BE2C (cell line): ENCODE results near the gene NT5DC4. TPM values are rescaled to one million over a fixed set of nuclear protein-coding genes. Genes with fewer than 3 reads are reported as not detected.

ENCODE experiments used
- DNase-seq: peaks from one replicate; pipeline ENCODE4 v3.0.0-alpha.2; 2020
- H3K27me3 ChIP-seq: fragments of 250-450 bp; sonication (Bioruptor Pico); 2 replicates; pipeline ENCODE4 v1.5.1; 2020; ENCODE audit warnings: mild to moderate bottlenecking
- H3K36me3 ChIP-seq: fragments of 250-450 bp; sonication (Bioruptor Pico); 2 replicates; pipeline ENCODE4 v1.5.1; 2020; ENCODE audit warnings: mild to moderate bottlenecking
- H3K4me1 ChIP-seq: fragments of 250-450 bp; sonication (Bioruptor Pico); 2 replicates; pipeline ENCODE4 v1.5.1; 2020
- H3K4me3 ChIP-seq: 2 replicates; pipeline ENCODE4 v1.5.1; 2011; ENCODE audit warnings: low read depth, low read length
- H3K9me3 ChIP-seq: fragments of 250-450 bp; sonication (Bioruptor Pico); 2 replicates; pipeline ENCODE4 v1.5.1; 2020
- polyA plus RNA-seq: library from polyadenylated mRNA; unstranded; fragments of >200 nt; gene quantifications from one replicate; pipeline ENCODE4 v1.2.1, GENCODE V29; 2012; ENCODE audit warnings: low read depth, missing spikeins; ENCODE audit not compliant: insufficient read length, insufficient read depth
- TF ChIP-seq, protein P1 (sequence below): IDR thresholded peaks from 2 replicates; pipeline ENCODE4 v1.5.1; 2012; ENCODE audit warnings: mild to moderate bottlenecking, low read depth, low read length

The NT5DC4 gene
- not detected for polyA plus RNA-seq

DNA sequence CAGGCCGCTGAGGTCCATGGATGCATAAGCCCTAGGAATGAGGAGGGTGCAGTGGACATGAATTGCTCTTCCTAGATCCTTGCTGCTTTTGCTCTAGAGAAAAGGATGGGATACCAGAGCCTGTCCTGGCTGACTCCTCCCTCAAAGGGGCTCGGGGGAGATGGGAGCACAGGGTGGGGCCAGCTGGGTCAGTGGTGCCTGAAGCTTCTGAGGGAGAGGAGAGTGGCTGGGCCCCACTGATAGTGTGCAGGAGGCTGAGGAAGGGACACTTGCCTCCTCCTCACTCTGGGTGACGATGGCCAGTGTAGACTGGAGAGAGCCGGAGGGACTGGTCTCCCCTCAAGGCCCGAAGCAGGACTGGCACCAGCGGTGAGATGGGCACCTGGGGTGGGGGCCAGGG, at the start of gene NT5DC4:
Gene NT5DC4, plus strand, starts transcription at position 236 of the 400 bp plus-strand sequence. Its CDS starts 60 bp downstream, at position 296.
- Histone ChIP-seq H3K9me3 (no peaks in the 10 kb centered on the region), H3K4me3 (no peak within 1 kb of the TSS), H3K36me3 (no peaks in the 10 kb centered on the region), H3K27me3 (no peaks in the 10 kb centered on the region), H3K4me1 (no peaks in the 10 kb centered on the region)
- TF ChIP-seq, protein P1, sequence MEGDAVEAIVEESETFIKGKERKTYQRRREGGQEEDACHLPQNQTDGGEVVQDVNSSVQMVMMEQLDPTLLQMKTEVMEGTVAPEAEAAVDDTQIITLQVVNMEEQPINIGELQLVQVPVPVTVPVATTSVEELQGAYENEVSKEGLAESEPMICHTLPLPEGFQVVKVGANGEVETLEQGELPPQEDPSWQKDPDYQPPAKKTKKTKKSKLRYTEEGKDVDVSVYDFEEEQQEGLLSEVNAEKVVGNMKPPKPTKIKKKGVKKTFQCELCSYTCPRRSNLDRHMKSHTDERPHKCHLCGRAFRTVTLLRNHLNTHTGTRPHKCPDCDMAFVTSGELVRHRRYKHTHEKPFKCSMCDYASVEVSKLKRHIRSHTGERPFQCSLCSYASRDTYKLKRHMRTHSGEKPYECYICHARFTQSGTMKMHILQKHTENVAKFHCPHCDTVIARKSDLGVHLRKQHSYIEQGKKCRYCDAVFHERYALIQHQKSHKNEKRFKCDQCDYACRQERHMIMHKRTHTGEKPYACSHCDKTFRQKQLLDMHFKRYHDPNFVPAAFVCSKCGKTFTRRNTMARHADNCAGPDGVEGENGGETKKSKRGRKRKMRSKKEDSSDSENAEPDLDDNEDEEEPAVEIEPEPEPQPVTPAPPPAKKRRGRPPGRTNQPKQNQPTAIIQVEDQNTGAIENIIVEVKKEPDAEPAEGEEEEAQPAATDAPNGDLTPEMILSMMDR, result no peak
- DNase-seq, result no peak

DNA sequence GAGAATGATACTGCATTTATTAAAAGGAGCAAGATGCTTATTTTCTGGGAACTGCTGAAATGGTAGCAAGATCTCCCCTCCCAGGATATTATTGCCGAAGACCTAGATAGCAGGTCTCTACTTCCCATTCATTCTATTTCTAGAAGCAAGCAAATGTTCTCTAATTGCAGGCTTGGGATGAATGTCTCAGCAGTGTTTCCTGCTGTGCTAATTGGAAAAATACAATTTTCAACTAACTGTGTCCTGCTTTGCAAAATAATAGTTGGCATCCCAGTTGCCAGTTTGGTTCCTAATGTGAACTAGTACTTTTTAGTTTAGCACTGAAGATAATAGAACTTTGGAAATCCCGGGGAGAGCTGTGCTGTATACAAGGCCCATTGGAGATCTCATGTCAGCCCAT, 49.0 kb upstream of the NT5DC4 start:
- H3K36me3 ChIP-seq, result no peaks in the 10 kb centered on the region
- H3K4me1 ChIP-seq, result no peaks in the 10 kb centered on the region
- DNase-seq, result no peak
- no peaks in the 10 kb centered on the region for H3K27me3 ChIP-seq
- no peak overlapping the region for H3K4me3 ChIP-seq
- no peaks in the 10 kb centered on the region for H3K9me3 ChIP-seq
- TF ChIP-seq, protein P1, result no peak

DNA sequence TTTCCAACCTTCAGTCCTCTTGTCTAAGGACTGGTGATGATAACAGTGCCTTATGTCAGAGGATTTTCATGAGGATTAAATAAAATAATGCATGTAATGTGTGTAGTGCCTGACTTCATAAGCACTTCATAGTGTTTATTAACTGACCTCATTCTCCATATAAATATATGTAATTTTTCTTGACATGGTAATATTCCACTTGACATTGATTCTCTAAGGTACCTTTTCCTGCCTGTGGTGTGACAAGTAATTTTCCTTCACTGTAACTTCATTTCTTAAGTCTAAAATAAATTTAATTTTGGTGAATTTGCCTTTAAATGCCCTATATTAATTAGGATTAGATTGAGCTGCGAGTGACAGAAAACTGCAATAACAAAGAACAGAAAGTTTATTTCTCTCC, 47.8 kb upstream of the NT5DC4 start:
- Histone ChIP-seq H3K9me3 (no peaks in the 10 kb centered on the region), H3K36me3 (no peaks in the 10 kb centered on the region), H3K27me3 (no peaks in the 10 kb centered on the region), H3K4me1 (no peaks in the 10 kb centered on the region), H3K4me3 (no peak overlapping the region)
- no peak for DNase-seq
- TF ChIP-seq, protein P1, result no peak

DNA sequence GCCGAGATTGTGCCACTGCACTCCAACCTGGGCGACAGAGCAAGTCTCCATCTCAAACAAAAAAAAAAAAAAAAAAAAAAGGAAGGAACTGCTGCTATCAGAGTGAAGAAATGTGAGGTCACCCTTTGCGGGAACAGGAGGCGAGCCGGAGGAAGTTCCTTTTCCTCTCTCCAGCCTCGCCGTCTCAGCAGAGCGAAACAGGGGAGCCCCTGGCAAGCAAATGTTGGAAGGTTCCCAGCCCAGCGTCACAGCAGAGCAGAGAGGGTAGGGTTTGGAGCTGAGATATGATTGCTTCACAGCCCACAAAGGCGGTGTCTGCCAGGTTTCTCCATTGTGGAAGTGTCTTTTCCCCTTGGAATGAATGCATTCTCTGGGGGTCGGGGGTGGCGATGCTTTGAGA, 46.6 kb upstream of the NT5DC4 start:
- no peak for DNase-seq
- H3K27me3 ChIP-seq, result no peaks in the 10 kb centered on the region
- H3K9me3 ChIP-seq, result no peaks in the 10 kb centered on the region
- H3K36me3 ChIP-seq, result no peaks in the 10 kb centered on the region
- no peak overlapping the region for H3K4me3 ChIP-seq
- H3K4me1 ChIP-seq, result no peaks in the 10 kb centered on the region
- TF ChIP-seq, protein P1, result no peak

DNA sequence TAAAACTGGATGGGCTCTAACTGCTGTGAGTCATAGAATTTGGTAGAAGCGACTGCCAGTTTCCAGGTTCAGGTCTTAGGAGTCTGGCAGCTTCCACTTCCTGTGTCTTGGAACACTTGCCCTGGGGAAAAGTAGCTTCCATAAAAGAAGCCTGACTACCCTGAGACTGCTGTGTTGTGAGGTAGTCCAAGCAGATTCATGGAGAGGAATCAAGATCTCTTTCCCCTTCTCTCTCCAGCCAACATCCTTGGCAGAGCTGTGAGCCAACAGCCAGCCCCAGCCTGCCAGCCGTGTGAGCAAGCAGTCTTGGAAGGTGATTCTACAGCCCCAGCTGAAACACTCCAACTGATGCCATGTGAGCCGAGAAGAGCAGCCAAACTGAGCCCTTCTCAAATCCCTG, 41.3 kb upstream of the NT5DC4 start:
- TF ChIP-seq, protein P1, result no peak
- Histone ChIP-seq H3K4me1 (no peaks in the 10 kb centered on the region), H3K36me3 (no peaks in the 10 kb centered on the region), H3K4me3 (no peak overlapping the region), H3K27me3 (no peaks in the 10 kb centered on the region), H3K9me3 (no peaks in the 10 kb centered on the region)
- DNase-seq, result no peak

DNA sequence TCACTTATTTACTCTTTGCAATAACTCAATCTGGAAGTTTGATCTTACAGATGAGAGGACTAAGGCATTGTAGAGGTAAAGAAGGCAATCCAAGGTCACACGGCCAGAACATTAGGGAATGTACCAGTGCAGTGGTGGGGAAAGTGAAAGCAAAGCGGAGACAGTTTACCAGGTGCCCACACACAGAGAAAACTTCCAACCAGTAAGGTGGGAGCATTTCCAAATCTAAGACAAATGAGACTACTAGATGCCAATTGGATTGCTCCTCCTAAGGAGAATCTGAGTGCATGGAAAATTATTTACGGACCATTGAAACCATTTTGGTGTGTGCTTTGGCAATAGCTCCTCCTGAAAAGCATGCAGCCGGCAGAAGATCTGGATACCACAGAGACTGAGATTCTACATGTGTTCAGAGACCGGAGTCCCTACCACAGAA, 40.1 kb upstream of the NT5DC4 start:
- Histone ChIP-seq H3K4me3 (no peak overlapping the region), H3K4me1 (no peaks in the 10 kb centered on the region), H3K9me3 (no peaks in the 10 kb centered on the region), H3K27me3 (no peaks in the 10 kb centered on the region), H3K36me3 (no peaks in the 10 kb centered on the region)
- TF ChIP-seq, protein P1, result no peak
- no peak for DNase-seq
